Measurements from ENCODE around the gene TMEM14C. TPM values are rescaled to one million over a fixed set of nuclear protein-coding genes. Genes with fewer than 3 reads are reported as not detected.

The TMEM14C gene
- 124 and 147 TPM in 2 replicates for total RNA-seq

GRCh38 chr6:10722820-10723566 lies at the start of gene TMEM14C:
Gene TMEM14C (plus strand): TSS chr6:10723070. CDS start chr6:10724614, 1,544 bp downstream.

GRCh38 chr6:10694302-10695085 lies 28.4 kb upstream of the TMEM14C start, which contains the start of the genes C6orf52 and PAK1IP1:
Gene C6orf52 (minus strand): TSS chr6:10694616. CDS start chr6:10687550, 7,066 bp downstream.
Gene PAK1IP1 (plus strand): TSS chr6:10694972. CDS start chr6:10694986, 14 bp downstream.

GRCh38 chr6:10747251-10747972 lies 24.5 kb downstream of the TMEM14C start, which contains the start of gene TMEM14B:
Gene TMEM14B (plus strand): TSS chr6:10747805. CDS start chr6:10749246, 1,441 bp downstream.

Other genes starting within 250 kb of the TMEM14C start
- gene GCNT2, start 201.7 kb upstream of the TMEM14C start, total RNA-seq, result 4.7 and 5.8 TPM in 2 replicates
- 1.2 and 4.6 TPM in 2 replicates for gene C6orf52, start 28.5 kb upstream of the TMEM14C start, total RNA-seq
- gene PAK1IP1, start 28.1 kb upstream of the TMEM14C start, total RNA-seq, result 19.0 and 20.2 TPM in 2 replicates
- 69.0 and 77.3 TPM in 2 replicates for gene TMEM14B, start 24.7 kb downstream of the TMEM14C start, total RNA-seq
- gene MAK, start 115.5 kb downstream of the TMEM14C start, total RNA-seq, result 0.07 TPM in 1 of 2 replicates, not detected in the other
- gene GCM2, start 159.0 kb downstream of the TMEM14C start, total RNA-seq, result not detected in 2 replicates
- gene SYCP2L, start 164.0 kb downstream of the TMEM14C start, total RNA-seq, result 0.33 and 0.35 TPM in 2 replicates

Data from airway epithelial cell (primary cell).